Measurements from ENCODE around the gene TRIAP1. TPM values are rescaled to one million over a fixed set of nuclear protein-coding genes. Genes with fewer than 3 reads are reported as not detected.

Gene TRIAP1
- total RNA-seq: 34.7 and 39.9 TPM in 2 replicates

GRCh38 chr12:120445911-120446843 lies at the start of gene TRIAP1, which contains the start of gene GATC:
TSS of gene TRIAP1 (minus strand) at chr12:120446384. CDS start at chr12:120446372, 12 bp downstream.
TSS of gene GATC (plus strand) at chr12:120446444. CDS start at chr12:120446481, 37 bp downstream.

GRCh38 chr12:120469450-120470149 lies 23.4 kb upstream of the TRIAP1 start, which contains the start of gene SRSF9:
TSS of gene SRSF9 (minus strand) at chr12:120469748. CDS start at chr12:120469609, 139 bp downstream.

GRCh38 chr12:120437735-120438494 lies 8.3 kb downstream of the TRIAP1 start, which contains the start of gene COX6A1:
TSS of gene COX6A1 (plus strand) at chr12:120438113. CDS start at chr12:120438127, 14 bp downstream.

Other genes starting within 250 kb of the TRIAP1 start
- 5,621 and 6,104 TPM in 2 replicates for gene RPLP0, start 245.3 kb downstream of the TRIAP1 start, total RNA-seq
- 78.2 and 84.7 TPM in 2 replicates for gene PXN, start 180.7 kb downstream of the TRIAP1 start, total RNA-seq
- not detected in 2 replicates for gene RNU4-2, start 154.5 kb downstream of the TRIAP1 start, total RNA-seq
- not detected in 2 replicates for gene RNU4-1, start 153.1 kb downstream of the TRIAP1 start, total RNA-seq
- gene SIRT4, start 144.1 kb downstream of the TRIAP1 start, total RNA-seq: 1.1 TPM in 2 replicates
- not detected in 2 replicates for gene PLA2G1B, start 118.6 kb downstream of the TRIAP1 start, total RNA-seq
- 1.5 TPM in 1 of 2 replicates, not detected in the other for gene MSI1, start 77.2 kb downstream of the TRIAP1 start, total RNA-seq
- 390 and 440 TPM in 2 replicates for gene COX6A1, start 8.3 kb downstream of the TRIAP1 start, total RNA-seq
- 15.5 and 19.0 TPM in 2 replicates for gene GATC, start 60 bp upstream of the TRIAP1 start, total RNA-seq
- 59.9 and 75.5 TPM in 2 replicates for gene SRSF9, start 23.4 kb upstream of the TRIAP1 start, total RNA-seq
- 292 and 308 TPM in 2 replicates for gene DYNLL1, start 49.7 kb upstream of the TRIAP1 start, total RNA-seq
- 16.8 and 24.9 TPM in 2 replicates for gene COQ5, start 82.8 kb upstream of the TRIAP1 start, total RNA-seq
- 77.6 and 82.1 TPM in 2 replicates for gene RNF10, start 88.0 kb upstream of the TRIAP1 start, total RNA-seq
- gene POP5, start 135.0 kb upstream of the TRIAP1 start, total RNA-seq: 20.7 and 28.0 TPM in 2 replicates
- gene CABP1, start 194.2 kb upstream of the TRIAP1 start, total RNA-seq: 0.81 and 2.9 TPM in 2 replicates
- 70.2 and 85.1 TPM in 2 replicates for gene MLEC, start 240.8 kb upstream of the TRIAP1 start, total RNA-seq

Data from cardiac atrium fibroblast (primary cell).